NT2/D1 (cell line): ENCODE data around the gene IDH2.

Experiments
- YY1 ChIP-seq: IDR thresholded peaks from 2 replicates; pipeline ENCODE4 v1.6.1; 2011; ENCODE audit not compliant: insufficient read length, insufficient read depth
- ZNF274 ChIP-seq: IDR thresholded peaks from 2 replicates; pipeline ENCODE4 v1.6.1; 2011; ENCODE audit warnings: mild to moderate bottlenecking, low read depth, low read length

- TF ChIP-seq ZNF274 (no peak), YY1 (no peak)
Measured at GRCh38 chr15:90099868-90100831, 2.1 kb downstream of the IDH2 start.
